HepG2 (cell line): ENCODE data around the gene SRSF2. TPM values are rescaled to one million over a fixed set of nuclear protein-coding genes. Genes with fewer than 3 reads are reported as not detected.

Source experiments
- GATA4 ChIP-seq: sonication (generic); IDR thresholded peaks from 2 replicates; pipeline ENCODE4 v1.6.1; 2016; ENCODE audit warnings: antibody characterized with exemption, low read depth, borderline replicate concordance
- KDM5B ChIP-seq: sonication (generic); formaldehyde crosslinking; IDR thresholded peaks from 2 replicates; pipeline ENCODE4 v1.4.0; 2020; ENCODE audit warnings: missing genetic modification reagents, mild to moderate bottlenecking, borderline replicate concordance
- NR3C1 ChIP-seq: sonication (generic); formaldehyde crosslinking; IDR thresholded peaks from 2 replicates; pipeline ENCODE4 v1.4.0; 2020; ENCODE audit warnings: missing genetic modification reagents
- ZNF572 ChIP-seq: sonication (generic); formaldehyde crosslinking; IDR thresholded peaks from 2 replicates; pipeline ENCODE4 v1.5.1; 2020; ENCODE audit warnings: mild to moderate bottlenecking, missing genetic modification reagents
- ZNF607 ChIP-seq: sonication (generic); formaldehyde crosslinking; IDR thresholded peaks from 2 replicates; pipeline ENCODE4 v1.5.1; 2020; ENCODE audit warnings: missing genetic modification reagents, mild to moderate bottlenecking, borderline replicate concordance
- polyA plus RNA-seq, 8 experiments: library from polyadenylated mRNA; depleted of rRNA in 3 of 8; stranded (reverse) in 7 of 8; unstranded in 1 of 8; fragments of >200 nt; fragmentation: Illumina TruSeq in 4 of 8; extraction: Trizol in 4 of 8; gene quantifications; 2 replicates each; pipeline versions ENCODE4 v1.2.1 to v1.2.3, GENCODE V29; 2011 to 2016; ENCODE audit warnings: low read depth in 4 of 8, missing spikeins in 1 of 8, mixed read lengths in 1 of 8; ENCODE audit not compliant: insufficient read depth in 1 of 8
- total RNA-seq, 5 experiments: library from RNA; depleted of rRNA; stranded (reverse); fragments of >200 nt; fragmentation: Illumina TruSeq; extraction: Trizol; gene quantifications; 2 replicates each; pipeline ENCODE4 v1.2.3, GENCODE V29; 2016; ENCODE audit warnings: low read depth in 1 of 5
- TF ChIP-seq, protein P1 (sequence below): sonication (generic); formaldehyde crosslinking; IDR thresholded peaks from one replicate; pipeline ENCODE4 v1.5.1; 2020; ENCODE audit warnings: mild to moderate bottlenecking, missing genetic modification reagents; ENCODE audit errors: not compliant biosample characterization
- TF ChIP-seq, protein P2 (sequence below): sonication (generic); formaldehyde crosslinking; IDR thresholded peaks from 2 replicates; pipeline ENCODE4 v1.4.0; 2020; ENCODE audit warnings: missing genetic modification reagents
- TF ChIP-seq, protein P3 (sequence below): IDR thresholded peaks from 2 replicates; pipeline ENCODE4 v1.4.0; 2020; ENCODE audit warnings: mild to moderate bottlenecking, missing genetic modification reagents
- TF ChIP-seq, protein P4 (sequence below), 2 experiments: sonication (generic) in 1 of 2; formaldehyde crosslinking in 1 of 2; IDR thresholded peaks; 2 replicates each; pipeline versions ENCODE4 v1.4.0 to v1.6.1; 2018 to 2020; ENCODE audit warnings: missing genetic modification reagents in 2 of 2, borderline replicate concordance in 1 of 2, low read depth in 1 of 2, mild to moderate bottlenecking in 1 of 2, missing biosample characterization in 1 of 2
- TF ChIP-seq, protein P5 (sequence below): sonication (generic); formaldehyde crosslinking; IDR thresholded peaks from 2 replicates; pipeline ENCODE4 v1.4.0; 2020; ENCODE audit warnings: missing genetic modification reagents

The SRSF2 gene
- total and polyA plus RNA-seq, 2 of the 13 experiments (the other 11 are each of a cell fraction or from before 2014, with no cell fraction given) = 306 to 319 TPM

DNA sequence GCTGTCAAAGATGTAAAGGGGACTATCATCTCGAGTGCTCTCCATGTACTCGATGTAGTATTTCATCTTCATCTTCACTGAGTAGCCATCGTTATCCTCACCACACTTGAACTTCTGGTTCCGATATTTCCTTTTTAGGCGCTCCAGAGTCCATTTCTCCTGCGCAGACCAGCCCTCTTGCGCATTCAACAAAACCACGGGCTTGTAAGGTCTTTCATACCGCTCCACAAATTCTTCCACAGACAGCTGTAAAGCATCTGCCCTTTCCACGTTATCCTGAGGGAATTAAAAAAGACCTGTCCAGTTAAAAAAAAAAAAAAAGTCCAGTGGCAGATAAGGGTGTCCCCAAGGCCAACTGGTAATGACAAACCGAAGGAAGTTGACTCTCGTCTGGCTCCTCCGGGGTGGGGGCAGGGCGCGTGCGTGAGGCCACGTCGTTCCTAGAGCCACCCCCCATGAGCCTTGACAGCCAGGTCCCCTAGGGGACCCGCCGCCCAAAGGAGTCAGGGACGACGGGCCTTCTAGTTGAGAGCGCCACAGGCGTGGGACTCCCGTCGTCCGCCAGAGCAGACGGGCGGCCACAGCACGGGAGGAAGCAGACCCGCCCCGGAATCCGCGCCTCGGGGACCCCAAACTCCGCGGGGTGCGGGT, 11.4 kb downstream of the SRSF2 start (continued):
- TF ChIP-seq, protein P1, sequence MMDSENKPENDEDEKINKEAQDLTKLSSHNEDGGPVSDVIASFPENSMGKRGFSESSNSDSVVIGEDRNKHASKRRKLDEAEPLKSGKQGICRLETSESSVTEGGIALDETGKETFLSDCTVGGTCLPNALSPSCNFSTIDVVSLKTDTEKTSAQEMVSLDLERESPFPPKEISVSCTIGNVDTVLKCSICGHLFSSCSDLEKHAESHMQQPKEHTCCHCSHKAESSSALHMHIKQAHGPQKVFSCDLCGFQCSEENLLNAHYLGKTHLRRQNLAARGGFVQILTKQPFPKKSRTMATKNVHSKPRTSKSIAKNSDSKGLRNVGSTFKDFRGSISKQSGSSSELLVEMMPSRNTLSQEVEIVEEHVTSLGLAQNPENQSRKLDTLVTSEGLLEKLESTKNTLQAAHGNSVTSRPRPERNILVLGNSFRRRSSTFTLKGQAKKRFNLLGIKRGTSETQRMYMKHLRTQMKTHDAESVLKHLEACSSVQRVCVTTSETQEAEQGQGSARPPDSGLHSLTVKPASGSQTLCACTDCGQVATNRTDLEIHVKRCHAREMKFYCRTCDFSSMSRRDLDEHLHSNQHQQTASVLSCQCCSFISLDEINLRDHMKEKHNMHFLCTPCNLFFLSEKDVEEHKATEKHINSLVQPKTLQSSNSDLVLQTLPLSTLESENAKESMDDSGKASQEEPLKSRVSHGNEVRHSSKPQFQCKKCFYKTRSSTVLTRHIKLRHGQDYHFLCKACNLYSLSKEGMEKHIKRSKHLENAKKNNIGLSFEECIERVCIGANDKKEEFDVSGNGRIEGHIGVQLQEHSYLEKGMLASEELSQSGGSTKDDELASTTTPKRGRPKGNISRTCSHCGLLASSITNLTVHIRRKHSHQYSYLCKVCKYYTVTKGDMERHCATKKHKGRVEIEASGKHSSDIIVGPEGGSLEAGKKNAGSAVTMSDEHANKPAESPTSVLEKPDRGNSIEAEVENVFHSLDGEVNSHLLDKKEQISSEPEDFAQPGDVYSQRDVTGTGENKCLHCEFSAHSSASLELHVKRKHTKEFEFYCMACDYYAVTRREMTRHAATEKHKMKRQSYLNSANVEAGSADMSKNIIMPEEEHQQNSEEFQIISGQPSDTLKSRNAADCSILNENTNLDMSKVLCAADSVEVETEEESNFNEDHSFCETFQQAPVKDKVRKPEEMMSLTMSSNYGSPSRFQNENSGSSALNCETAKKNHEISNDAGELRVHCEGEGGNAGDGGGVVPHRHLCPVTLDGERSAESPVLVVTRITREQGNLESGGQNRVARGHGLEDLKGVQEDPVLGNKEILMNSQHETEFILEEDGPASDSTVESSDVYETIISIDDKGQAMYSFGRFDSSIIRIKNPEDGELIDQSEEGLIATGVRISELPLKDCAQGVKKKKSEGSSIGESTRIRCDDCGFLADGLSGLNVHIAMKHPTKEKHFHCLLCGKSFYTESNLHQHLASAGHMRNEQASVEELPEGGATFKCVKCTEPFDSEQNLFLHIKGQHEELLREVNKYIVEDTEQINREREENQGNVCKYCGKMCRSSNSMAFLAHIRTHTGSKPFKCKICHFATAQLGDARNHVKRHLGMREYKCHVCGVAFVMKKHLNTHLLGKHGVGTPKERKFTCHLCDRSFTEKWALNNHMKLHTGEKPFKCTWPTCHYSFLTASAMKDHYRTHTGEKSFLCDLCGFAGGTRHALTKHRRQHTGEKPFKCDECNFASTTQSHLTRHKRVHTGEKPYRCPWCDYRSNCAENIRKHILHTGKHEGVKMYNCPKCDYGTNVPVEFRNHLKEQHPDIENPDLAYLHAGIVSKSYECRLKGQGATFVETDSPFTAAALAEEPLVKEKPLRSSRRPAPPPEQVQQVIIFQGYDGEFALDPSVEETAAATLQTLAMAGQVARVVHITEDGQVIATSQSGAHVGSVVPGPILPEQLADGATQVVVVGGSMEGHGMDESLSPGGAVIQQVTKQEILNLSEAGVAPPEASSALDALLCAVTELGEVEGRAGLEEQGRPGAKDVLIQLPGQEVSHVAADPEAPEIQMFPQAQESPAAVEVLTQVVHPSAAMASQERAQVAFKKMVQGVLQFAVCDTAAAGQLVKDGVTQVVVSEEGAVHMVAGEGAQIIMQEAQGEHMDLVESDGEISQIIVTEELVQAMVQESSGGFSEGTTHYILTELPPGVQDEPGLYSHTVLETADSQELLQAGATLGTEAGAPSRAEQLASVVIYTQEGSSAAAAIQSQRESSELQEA (CRISPR knock-in tag) = peak; percentile 86
- TF ChIP-seq, protein P2, sequence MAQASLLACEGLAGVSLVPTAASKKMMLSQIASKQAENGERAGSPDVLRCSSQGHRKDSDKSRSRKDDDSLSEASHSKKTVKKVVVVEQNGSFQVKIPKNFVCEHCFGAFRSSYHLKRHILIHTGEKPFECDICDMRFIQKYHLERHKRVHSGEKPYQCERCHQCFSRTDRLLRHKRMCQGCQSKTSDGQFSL (CRISPR knock-in tag) = peak; percentile 34; the same call in 1 of the 2 replicates
- TF ChIP-seq, protein P3, sequence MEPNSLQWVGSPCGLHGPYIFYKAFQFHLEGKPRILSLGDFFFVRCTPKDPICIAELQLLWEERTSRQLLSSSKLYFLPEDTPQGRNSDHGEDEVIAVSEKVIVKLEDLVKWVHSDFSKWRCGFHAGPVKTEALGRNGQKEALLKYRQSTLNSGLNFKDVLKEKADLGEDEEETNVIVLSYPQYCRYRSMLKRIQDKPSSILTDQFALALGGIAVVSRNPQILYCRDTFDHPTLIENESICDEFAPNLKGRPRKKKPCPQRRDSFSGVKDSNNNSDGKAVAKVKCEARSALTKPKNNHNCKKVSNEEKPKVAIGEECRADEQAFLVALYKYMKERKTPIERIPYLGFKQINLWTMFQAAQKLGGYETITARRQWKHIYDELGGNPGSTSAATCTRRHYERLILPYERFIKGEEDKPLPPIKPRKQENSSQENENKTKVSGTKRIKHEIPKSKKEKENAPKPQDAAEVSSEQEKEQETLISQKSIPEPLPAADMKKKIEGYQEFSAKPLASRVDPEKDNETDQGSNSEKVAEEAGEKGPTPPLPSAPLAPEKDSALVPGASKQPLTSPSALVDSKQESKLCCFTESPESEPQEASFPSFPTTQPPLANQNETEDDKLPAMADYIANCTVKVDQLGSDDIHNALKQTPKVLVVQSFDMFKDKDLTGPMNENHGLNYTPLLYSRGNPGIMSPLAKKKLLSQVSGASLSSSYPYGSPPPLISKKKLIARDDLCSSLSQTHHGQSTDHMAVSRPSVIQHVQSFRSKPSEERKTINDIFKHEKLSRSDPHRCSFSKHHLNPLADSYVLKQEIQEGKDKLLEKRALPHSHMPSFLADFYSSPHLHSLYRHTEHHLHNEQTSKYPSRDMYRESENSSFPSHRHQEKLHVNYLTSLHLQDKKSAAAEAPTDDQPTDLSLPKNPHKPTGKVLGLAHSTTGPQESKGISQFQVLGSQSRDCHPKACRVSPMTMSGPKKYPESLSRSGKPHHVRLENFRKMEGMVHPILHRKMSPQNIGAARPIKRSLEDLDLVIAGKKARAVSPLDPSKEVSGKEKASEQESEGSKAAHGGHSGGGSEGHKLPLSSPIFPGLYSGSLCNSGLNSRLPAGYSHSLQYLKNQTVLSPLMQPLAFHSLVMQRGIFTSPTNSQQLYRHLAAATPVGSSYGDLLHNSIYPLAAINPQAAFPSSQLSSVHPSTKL (CRISPR knock-in tag) = 0 out of 2 replicates have a peak, but pooled peaks have one; percentile 8
- TF ChIP-seq NR3C1 (CRISPR knock-in tag) = 0 out of 2 replicates have a peak, but pooled peaks have one; percentile 4
- 0 out of 2 replicates have a peak, but pooled peaks have one; percentile 15 for TF ChIP-seq GATA4
- peak; percentile 83; the same call in 1 of the 2 replicates for TF ChIP-seq KDM5B (CRISPR knock-in tag)
- peak; percentile 45 for TF ChIP-seq ZNF607 (CRISPR knock-in tag)
- TF ChIP-seq ZNF572 = 0 out of 2 replicates have a peak, but pooled peaks have one; percentile 18
- TF ChIP-seq, protein P4, sequence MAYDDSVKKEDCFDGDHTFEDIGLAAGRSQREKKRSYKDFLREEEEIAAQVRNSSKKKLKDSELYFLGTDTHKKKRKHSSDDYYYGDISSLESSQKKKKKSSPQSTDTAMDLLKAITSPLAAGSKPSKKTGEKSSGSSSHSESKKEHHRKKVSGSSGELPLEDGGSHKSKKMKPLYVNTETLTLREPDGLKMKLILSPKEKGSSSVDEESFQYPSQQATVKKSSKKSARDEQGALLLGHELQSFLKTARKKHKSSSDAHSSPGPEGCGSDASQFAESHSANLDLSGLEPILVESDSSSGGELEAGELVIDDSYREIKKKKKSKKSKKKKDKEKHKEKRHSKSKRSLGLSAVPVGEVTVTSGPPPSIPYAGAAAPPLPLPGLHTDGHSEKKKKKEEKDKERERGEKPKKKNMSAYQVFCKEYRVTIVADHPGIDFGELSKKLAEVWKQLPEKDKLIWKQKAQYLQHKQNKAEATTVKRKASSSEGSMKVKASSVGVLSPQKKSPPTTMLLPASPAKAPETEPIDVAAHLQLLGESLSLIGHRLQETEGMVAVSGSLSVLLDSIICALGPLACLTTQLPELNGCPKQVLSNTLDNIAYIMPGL (CRISPR knock-in tag; IDR thresholded peaks at IDR 0.05; ENCODE audit: borderline replicate concordance in 1 of 2, low read depth in 1 of 2) = 0 out of 4 replicates have a peak, but pooled peaks of 1 of the 2 experiments have one; percentile 27
- TF ChIP-seq, protein P5, sequence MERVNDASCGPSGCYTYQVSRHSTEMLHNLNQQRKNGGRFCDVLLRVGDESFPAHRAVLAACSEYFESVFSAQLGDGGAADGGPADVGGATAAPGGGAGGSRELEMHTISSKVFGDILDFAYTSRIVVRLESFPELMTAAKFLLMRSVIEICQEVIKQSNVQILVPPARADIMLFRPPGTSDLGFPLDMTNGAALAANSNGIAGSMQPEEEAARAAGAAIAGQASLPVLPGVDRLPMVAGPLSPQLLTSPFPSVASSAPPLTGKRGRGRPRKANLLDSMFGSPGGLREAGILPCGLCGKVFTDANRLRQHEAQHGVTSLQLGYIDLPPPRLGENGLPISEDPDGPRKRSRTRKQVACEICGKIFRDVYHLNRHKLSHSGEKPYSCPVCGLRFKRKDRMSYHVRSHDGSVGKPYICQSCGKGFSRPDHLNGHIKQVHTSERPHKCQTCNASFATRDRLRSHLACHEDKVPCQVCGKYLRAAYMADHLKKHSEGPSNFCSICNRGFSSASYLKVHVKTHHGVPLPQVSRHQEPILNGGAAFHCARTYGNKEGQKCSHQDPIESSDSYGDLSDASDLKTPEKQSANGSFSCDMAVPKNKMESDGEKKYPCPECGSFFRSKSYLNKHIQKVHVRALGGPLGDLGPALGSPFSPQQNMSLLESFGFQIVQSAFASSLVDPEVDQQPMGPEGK (CRISPR knock-in tag) = peak; percentile 90
